Endothelial cell (in vitro differentiated cells): ENCODE results near the gene PPFIBP2. TPM values are rescaled to one million over a fixed set of nuclear protein-coding genes. Genes with fewer than 3 reads are reported as not detected.

ENCODE experiments used
- DNase-seq: peaks from one replicate; pipeline ENCODE4 v3.0.0; 2021; ENCODE audit warnings: low spot score
- H3K27ac Mint-ChIP-seq: one replicate; pipeline ENCODE4 v1.8.0; 2021; ENCODE audit warnings: mixed read lengths, inconsistent platforms; ENCODE audit not compliant: unreplicated experiment
- H3K27me3 Mint-ChIP-seq: one replicate; pipeline ENCODE4 v1.8.0; 2021; ENCODE audit warnings: mild to moderate bottlenecking, moderate library complexity, mixed read lengths, inconsistent platforms; ENCODE audit not compliant: unreplicated experiment
- H3K36me3 Mint-ChIP-seq: one replicate; pipeline ENCODE4 v1.8.0; 2021; ENCODE audit warnings: mild to moderate bottlenecking, low read depth, mixed read lengths, inconsistent platforms; ENCODE audit not compliant: unreplicated experiment
- H3K4me1 Mint-ChIP-seq: one replicate; pipeline ENCODE4 v1.8.0; 2021; ENCODE audit warnings: mild to moderate bottlenecking, mixed read lengths, inconsistent platforms; ENCODE audit not compliant: unreplicated experiment
- H3K4me3 Mint-ChIP-seq: one replicate; pipeline ENCODE4 v1.8.0; 2021; ENCODE audit warnings: mild to moderate bottlenecking, mixed read lengths, inconsistent platforms; ENCODE audit not compliant: unreplicated experiment
- H3K9me3 Mint-ChIP-seq: one replicate; pipeline ENCODE4 v1.8.0; 2021; ENCODE audit warnings: mixed read lengths, inconsistent platforms; ENCODE audit not compliant: unreplicated experiment
- total RNA-seq: library from RNA; stranded (reverse); fragmentation: NEBNext Ultra II Directional; extraction: Animal tissue kit (Norgen Biotek cat#: 25700); gene quantifications from one replicate; pipeline ENCODE4 v1.2.1, GENCODE V29; 2021; ENCODE audit not compliant: unreplicated experiment
- TF ChIP-seq, protein P1 (sequence below): fragments of 200-600 bp; sonication (generic); IDR thresholded peaks from one replicate; pipeline ENCODE4 v1.5.0; 2021; ENCODE audit warnings: antibody characterized with exemption; ENCODE audit not compliant: unreplicated experiment

The PPFIBP2 gene
- total RNA-seq, 1 donor from 2014 or later: 7.3 TPM

DNA sequence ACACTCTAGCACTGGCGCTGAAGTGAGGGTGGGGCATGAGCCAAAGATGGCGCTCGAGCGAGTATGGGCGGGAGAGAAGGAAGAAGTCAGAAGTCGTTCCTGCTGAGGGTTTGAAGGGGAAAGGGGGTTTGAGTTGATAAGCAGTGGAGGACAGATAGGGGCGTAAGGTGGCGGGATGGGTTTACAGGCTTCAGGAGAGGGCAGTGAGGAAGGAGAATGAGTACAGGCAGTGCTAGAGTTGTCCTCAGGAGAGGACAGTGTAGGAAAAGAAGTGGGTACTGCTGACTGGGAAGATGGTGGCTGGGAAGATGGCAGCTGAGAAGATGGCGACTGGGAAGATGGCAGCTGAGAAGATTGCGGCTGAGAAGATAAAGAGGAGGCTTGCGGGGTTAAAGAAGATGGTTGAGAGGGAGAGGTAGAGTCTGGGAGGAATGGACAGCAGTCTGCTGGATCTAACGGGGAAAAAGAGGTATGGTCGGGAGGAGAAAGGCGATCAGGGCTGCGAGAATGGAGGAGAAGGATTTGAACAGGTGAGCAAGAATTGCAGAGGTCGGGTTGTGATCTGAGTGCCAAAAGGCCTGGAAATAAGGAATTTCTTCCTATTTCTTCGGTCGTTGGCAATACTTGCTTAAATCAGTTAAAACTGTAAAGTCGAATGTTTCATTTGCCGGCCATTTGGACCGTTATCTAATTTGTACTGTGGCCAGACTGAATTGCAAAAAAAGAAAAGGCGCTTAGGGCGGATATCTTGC is 5.2 kb downstream of the PPFIBP2 start:
- H3K27me3 Mint-ChIP-seq: peaks cover 17% of the 10 kb centered on the region
- H3K27ac Mint-ChIP-seq: no peak overlapping the region
- peaks cover 2% of the 10 kb centered on the region for H3K4me1 Mint-ChIP-seq
- TF ChIP-seq, protein P1, sequence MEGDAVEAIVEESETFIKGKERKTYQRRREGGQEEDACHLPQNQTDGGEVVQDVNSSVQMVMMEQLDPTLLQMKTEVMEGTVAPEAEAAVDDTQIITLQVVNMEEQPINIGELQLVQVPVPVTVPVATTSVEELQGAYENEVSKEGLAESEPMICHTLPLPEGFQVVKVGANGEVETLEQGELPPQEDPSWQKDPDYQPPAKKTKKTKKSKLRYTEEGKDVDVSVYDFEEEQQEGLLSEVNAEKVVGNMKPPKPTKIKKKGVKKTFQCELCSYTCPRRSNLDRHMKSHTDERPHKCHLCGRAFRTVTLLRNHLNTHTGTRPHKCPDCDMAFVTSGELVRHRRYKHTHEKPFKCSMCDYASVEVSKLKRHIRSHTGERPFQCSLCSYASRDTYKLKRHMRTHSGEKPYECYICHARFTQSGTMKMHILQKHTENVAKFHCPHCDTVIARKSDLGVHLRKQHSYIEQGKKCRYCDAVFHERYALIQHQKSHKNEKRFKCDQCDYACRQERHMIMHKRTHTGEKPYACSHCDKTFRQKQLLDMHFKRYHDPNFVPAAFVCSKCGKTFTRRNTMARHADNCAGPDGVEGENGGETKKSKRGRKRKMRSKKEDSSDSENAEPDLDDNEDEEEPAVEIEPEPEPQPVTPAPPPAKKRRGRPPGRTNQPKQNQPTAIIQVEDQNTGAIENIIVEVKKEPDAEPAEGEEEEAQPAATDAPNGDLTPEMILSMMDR: no peak
- no peak for DNase-seq
- no peaks in the 10 kb centered on the region for H3K36me3 Mint-ChIP-seq
- no peak overlapping the region for H3K4me3 Mint-ChIP-seq
- H3K9me3 Mint-ChIP-seq: no peaks in the 10 kb centered on the region

DNA sequence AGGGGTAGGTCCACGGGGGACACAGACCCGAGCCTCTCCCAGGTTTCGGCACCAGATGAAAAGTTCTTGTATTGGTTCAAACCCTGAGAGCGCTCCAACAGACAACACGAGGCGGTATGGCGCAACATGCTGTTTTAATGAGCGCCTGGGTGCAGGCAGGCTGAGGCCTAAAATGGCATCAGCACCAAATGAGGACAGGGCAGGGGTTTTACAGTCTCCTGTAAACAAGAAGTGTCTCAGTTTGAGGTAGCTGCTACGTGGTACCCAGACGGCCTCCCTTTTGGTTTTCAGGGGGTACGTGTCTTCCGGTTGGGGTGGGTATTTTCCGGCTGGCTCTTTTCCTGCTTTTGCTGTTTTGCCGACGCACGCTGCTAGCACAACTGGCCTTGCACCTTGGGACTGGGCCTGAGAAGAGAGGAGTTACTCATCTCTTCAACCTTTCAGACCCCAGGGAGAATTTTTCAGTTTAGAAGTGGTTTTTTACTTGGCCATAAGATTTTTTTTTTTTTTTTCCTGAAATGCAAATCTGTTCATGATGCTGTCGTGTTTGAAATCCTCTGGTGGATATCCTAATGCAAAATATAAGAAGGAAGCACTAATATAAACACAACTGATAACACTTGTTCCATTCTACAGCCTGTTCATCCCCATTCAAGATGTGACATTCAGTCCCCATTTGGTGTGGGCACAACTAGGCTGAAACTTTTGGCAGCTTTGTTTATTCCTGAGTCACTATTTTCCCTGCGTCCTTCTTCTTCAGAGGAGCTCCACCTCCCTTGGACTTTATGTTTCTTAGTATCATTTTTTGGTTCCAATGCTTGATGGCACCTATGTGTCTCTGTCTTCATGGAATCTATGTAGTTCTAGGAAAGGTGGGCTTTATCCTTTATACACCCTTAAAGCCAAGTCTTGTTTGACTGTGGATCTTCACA is 6.5 kb downstream of the PPFIBP2 start:
- H3K4me1 Mint-ChIP-seq: no peaks in the 10 kb centered on the region
- no peak for DNase-seq
- peaks cover 15% of the 10 kb centered on the region for H3K27me3 Mint-ChIP-seq
- no peaks in the 10 kb centered on the region for H3K36me3 Mint-ChIP-seq
- H3K9me3 Mint-ChIP-seq: no peaks in the 10 kb centered on the region
- TF ChIP-seq, protein P1: no peak
- no peak overlapping the region for H3K27ac Mint-ChIP-seq
- no peak overlapping the region for H3K4me3 Mint-ChIP-seq

DNA sequence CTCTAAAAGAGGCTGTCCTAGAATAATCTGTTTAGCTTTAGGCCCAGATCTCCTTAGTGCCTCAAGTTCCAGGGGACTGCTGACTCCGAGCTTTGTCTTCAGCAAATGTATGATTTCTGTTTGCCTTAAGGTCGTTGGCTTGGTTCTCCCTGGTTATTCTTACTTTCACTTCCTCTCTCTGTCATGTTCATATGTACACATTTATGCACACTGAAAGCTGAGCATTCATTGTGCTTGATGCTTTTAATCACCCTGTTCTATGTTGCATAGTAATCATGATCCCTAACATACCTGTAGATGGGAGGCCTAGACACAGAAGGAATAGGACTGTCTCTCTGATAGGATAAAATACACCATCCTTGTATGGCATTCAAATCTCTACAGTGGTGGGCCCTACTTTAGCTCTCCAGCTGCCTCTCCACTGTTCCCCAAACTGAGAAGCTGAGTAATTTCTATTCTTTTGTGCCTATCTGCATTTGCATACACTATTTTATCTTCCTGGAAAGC is 7.2 kb downstream of the PPFIBP2 start:
- DNase-seq: no peak
- no peaks in the 10 kb centered on the region for H3K4me1 Mint-ChIP-seq
- no peaks in the 10 kb centered on the region for H3K9me3 Mint-ChIP-seq
- H3K27ac Mint-ChIP-seq: no peak overlapping the region
- TF ChIP-seq, protein P1: no peak
- no peak overlapping the region for H3K4me3 Mint-ChIP-seq
- H3K27me3 Mint-ChIP-seq: peaks cover 12% of the 10 kb centered on the region
- H3K36me3 Mint-ChIP-seq: no peaks in the 10 kb centered on the region

DNA sequence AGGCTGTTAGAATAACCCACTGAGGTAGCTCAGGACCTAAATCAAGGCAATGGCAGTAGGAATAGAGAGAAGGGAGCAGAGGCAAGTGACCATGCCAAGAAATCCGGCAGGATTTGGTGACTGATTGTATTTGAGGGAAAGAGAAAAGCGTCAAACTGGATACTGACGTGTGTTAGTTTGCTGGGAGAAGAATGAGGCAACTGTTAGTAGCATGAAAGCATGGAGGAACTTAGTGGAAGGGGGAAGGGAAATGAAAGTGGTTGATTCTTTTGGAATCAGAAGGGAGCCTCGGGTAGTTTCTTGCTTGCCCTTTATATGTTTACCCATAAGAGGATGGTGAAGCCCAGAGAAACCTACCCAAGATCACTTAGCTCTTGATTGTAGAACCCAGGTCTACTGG is 8.3 kb downstream of the PPFIBP2 start:
- Mint-ChIP-seq H3K27me3 (peaks cover 12% of the 10 kb centered on the region), H3K4me3 (no peak overlapping the region), H3K27ac (no peak overlapping the region), H3K36me3 (no peaks in the 10 kb centered on the region), H3K4me1 (no peaks in the 10 kb centered on the region), H3K9me3 (no peaks in the 10 kb centered on the region)
- TF ChIP-seq, protein P1: no peak
- DNase-seq: no peak

DNA sequence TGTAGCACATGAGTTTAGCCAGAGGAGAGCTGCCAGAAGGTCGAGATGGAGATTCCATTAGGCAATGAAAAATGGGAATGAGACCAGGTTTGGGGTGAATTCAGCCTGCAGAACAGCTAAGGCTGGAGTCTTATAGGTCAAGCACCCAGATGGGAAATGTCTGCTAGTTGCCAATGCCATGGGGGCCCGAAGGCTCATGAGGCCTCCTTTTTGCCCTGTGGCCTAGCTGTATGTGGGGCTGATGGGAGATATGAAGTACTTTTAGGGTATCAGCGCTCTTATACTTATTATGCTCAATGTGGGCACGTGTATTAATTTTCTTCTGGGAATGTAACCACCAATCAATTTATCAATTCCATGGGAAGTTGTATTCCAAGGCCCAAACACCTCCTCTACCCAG is 8.7 kb downstream of the PPFIBP2 start:
- Mint-ChIP-seq H3K27ac (no peak overlapping the region), H3K4me1 (no peaks in the 10 kb centered on the region), H3K4me3 (no peak overlapping the region), H3K9me3 (no peaks in the 10 kb centered on the region), H3K27me3 (peaks cover 12% of the 10 kb centered on the region), H3K36me3 (no peaks in the 10 kb centered on the region)
- TF ChIP-seq, protein P1: no peak
- no peak for DNase-seq
